Caco-2 (cell line): ENCODE results near the gene TMCC1. TPM values are rescaled to one million over a fixed set of nuclear protein-coding genes. Genes with fewer than 3 reads are reported as not detected.
"Not testable (repeated sequence)": the region's sequence is repeated elsewhere in the genome, so short reads cannot be mapped to it uniquely, and the experiment has no call there.

ENCODE experiments used
- BruUV-seq: library from RNA; stranded (reverse); fragments of 400-500 nt; replicated peaks from 2 replicates; lab custom pipeline; 2021; lab: Mats Ljungman, UMichigan
- CTCF ChIA-PET: fragments of 300-600 bp; sonication (Branson Sonifier 250); formaldehyde crosslinking; loops from one replicate; lab custom pipeline; 2022; ENCODE audit warnings: antibody characterized with exemption; lab: Charles Lee
- POLR2A ChIA-PET: fragments of 300-600 bp; sonication (Branson Sonifier 250); formaldehyde crosslinking; loops from one replicate; lab custom pipeline; 2022; ENCODE audit warnings: antibody characterized with exemption; lab: Charles Lee
- DNase-seq, 2 experiments: peaks; one replicate each; pipeline versions ENCODE4 v3.0.0 to v3.0.0-alpha.2; 2020 to 2022
- H3K27me3 ChIP-seq: replicated peaks from 2 replicates; pipeline ENCODE4 v1.6.0; 2011; ENCODE audit warnings: low read length; ENCODE audit not compliant: control insufficient read depth, insufficient read depth
- H3K36me3 ChIP-seq: 2 replicates; pipeline ENCODE4 v1.5.1; 2011; ENCODE audit warnings: low read length; ENCODE audit not compliant: control insufficient read depth, insufficient read depth
- H3K4me1 ChIP-seq: fragments of 250-450 bp; sonication (Bioruptor Pico); 2 replicates; pipeline ENCODE4 v1.5.1; 2020; ENCODE audit warnings: mild to moderate bottlenecking
- H3K4me3 ChIP-seq: 2 replicates; pipeline ENCODE4 v1.5.1; 2011; ENCODE audit warnings: low read depth, mild to moderate bottlenecking, control low read depth, low read length
- H3K9me3 ChIP-seq: fragments of 250-450 bp; sonication (Bioruptor Pico); 2 replicates; pipeline ENCODE4 v1.5.1; 2020; ENCODE audit warnings: mild to moderate bottlenecking, moderate library complexity
- H3K27ac Mint-ChIP-seq: one replicate; pipeline ENCODE4 v1.8.0; 2022; ENCODE audit warnings: mixed read lengths; ENCODE audit not compliant: unreplicated experiment
- H3K27me3 Mint-ChIP-seq: one replicate; pipeline ENCODE4 v1.8.0; 2022; ENCODE audit warnings: mixed read lengths; ENCODE audit not compliant: insufficient read depth, unreplicated experiment
- H3K36me3 Mint-ChIP-seq: one replicate; pipeline ENCODE4 v1.8.0; 2022; ENCODE audit warnings: mild to moderate bottlenecking, mixed read lengths; ENCODE audit not compliant: insufficient read depth, unreplicated experiment
- H3K4me1 Mint-ChIP-seq: one replicate; pipeline ENCODE4 v1.8.0; 2022; ENCODE audit warnings: low read depth, mixed read lengths; ENCODE audit not compliant: unreplicated experiment
- H3K4me3 Mint-ChIP-seq: one replicate; pipeline ENCODE4 v1.8.0; 2022; ENCODE audit warnings: mild to moderate bottlenecking, moderate library complexity, mixed read lengths; ENCODE audit not compliant: unreplicated experiment
- H3K9me3 Mint-ChIP-seq: one replicate; pipeline ENCODE4 v1.8.0; 2022; ENCODE audit warnings: mixed read lengths; ENCODE audit not compliant: unreplicated experiment
- intact Hi-C: fragments of 100-400 bp; cut with micrococcal nuclease; formaldehyde crosslinking; loops from one replicate; pipeline ENCODE4 v1.10.0; 2022; ENCODE audit not compliant: unreplicated experiment
- total RNA-seq: library from RNA; stranded (reverse); gene quantifications from 2 replicates; pipeline ENCODE4 v1.2.3, GENCODE V29; 2022
- TF ChIP-seq, protein P1 (sequence below), 2 experiments: fragments of 200-600 bp in 1 of 2; IDR thresholded peaks; 1 replicate in 1 of 2; 2 replicates in 1 of 2; pipeline versions ENCODE4 v1.5.1 to v1.8.0; 2011 to 2022; ENCODE audit warnings: antibody characterized with exemption in 1 of 2, control low read depth in 1 of 2, inconsistent platforms in 1 of 2, low read depth in 1 of 2, low read length in 1 of 2, mild to moderate bottlenecking in 1 of 2, moderate library complexity in 1 of 2; ENCODE audit not compliant: insufficient read depth in 1 of 2, severe bottlenecking in 1 of 2, unreplicated experiment in 1 of 2

TMCC1 gene
- total RNA-seq, 1 experiment from 2014 or later = 27.8 TPM

GRCh38 chr3:129645286-129645685 is 248.2 kb downstream of the TMCC1 start:
- Histone ChIP-seq H3K4me1 (peaks cover 52% of the 10 kb centered on the region), H3K4me3 (no peak overlapping the region), H3K36me3 (no peaks in the 10 kb centered on the region; the same call in 1 of the 2 replicates), H3K27me3 (no peaks in the 10 kb centered on the region), H3K9me3 (no peaks in the 10 kb centered on the region)
- H3K4me1 Mint-ChIP-seq = peaks cover 30% of the 10 kb centered on the region
- no peaks in the 10 kb centered on the region for H3K27me3 Mint-ChIP-seq
- H3K27ac Mint-ChIP-seq = peak overlapping the region; percentile 61
- POLR2A ChIA-PET = no interaction called here
- BruUV-seq = no TSS peak
- no peaks in the 10 kb centered on the region for H3K9me3 Mint-ChIP-seq
- no peak for DNase-seq
- intact Hi-C loops = loop anchor here (2.0 kb wide), 1 partner anchor 18 kb away; no protein-coding TSS in a partner anchor
- TF ChIP-seq, protein P1, sequence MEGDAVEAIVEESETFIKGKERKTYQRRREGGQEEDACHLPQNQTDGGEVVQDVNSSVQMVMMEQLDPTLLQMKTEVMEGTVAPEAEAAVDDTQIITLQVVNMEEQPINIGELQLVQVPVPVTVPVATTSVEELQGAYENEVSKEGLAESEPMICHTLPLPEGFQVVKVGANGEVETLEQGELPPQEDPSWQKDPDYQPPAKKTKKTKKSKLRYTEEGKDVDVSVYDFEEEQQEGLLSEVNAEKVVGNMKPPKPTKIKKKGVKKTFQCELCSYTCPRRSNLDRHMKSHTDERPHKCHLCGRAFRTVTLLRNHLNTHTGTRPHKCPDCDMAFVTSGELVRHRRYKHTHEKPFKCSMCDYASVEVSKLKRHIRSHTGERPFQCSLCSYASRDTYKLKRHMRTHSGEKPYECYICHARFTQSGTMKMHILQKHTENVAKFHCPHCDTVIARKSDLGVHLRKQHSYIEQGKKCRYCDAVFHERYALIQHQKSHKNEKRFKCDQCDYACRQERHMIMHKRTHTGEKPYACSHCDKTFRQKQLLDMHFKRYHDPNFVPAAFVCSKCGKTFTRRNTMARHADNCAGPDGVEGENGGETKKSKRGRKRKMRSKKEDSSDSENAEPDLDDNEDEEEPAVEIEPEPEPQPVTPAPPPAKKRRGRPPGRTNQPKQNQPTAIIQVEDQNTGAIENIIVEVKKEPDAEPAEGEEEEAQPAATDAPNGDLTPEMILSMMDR (IDR thresholded peaks at IDR 0.05; ENCODE audit: insufficient read depth in 1 of 2, low read depth in 1 of 2, low read length in 1 of 2, severe bottlenecking in 1 of 2, unreplicated experiment in 1 of 2) = no peak
- H3K4me3 Mint-ChIP-seq = peak overlapping the region; percentile 16
- CTCF ChIA-PET = no interaction called here
- H3K36me3 Mint-ChIP-seq = peaks cover 34% of the 10 kb centered on the region

- ChIA-PET CTCF (no interaction called here), POLR2A (no interaction called here)
- intact Hi-C loops = loop anchor here (2.0 kb wide), 1 partner anchor 18 kb away; no protein-coding TSS in a partner anchor
- no peaks in the 10 kb centered on the region for H3K9me3 ChIP-seq
- no TSS peak for BruUV-seq
- H3K4me3 ChIP-seq = no peak overlapping the region
- H3K36me3 ChIP-seq = no peaks in the 10 kb centered on the region; the same call in 1 of the 2 replicates
- no peaks in the 10 kb centered on the region for H3K27me3 ChIP-seq
- H3K4me1 ChIP-seq = peaks cover 47% of the 10 kb centered on the region
- peaks cover 26% of the 10 kb centered on the region for H3K4me1 Mint-ChIP-seq
- TF ChIP-seq, protein P1 (IDR thresholded peaks at IDR 0.05; ENCODE audit: insufficient read depth in 1 of 2, low read depth in 1 of 2, low read length in 1 of 2, severe bottlenecking in 1 of 2, unreplicated experiment in 1 of 2) = no peak
- H3K27me3 Mint-ChIP-seq = no peaks in the 10 kb centered on the region
- DNase-seq = peak in 1 of 2 experiments; percentile 64
- peak overlapping the region; percentile 16 for H3K4me3 Mint-ChIP-seq
- H3K27ac Mint-ChIP-seq = peak overlapping the region; percentile 61
- peaks cover 30% of the 10 kb centered on the region for H3K36me3 Mint-ChIP-seq
- no peaks in the 10 kb centered on the region for H3K9me3 Mint-ChIP-seq
These were observed 248.7 kb downstream of the TMCC1 start for GRCh38 chr3:129644836-129645235.

GRCh38 chr3:129641567-129642260 is 251.8 kb downstream of the TMCC1 start:
- peaks cover 22% of the 10 kb centered on the region for H3K4me1 Mint-ChIP-seq
- H3K27me3 ChIP-seq, H3K9me3 Mint-ChIP-seq, POLR2A ChIA-PET, H3K4me3 ChIP-seq, H3K9me3 ChIP-seq, H3K27me3 Mint-ChIP-seq, H3K36me3 ChIP-seq, intact Hi-C loops, CTCF ChIA-PET: not testable (repeated sequence)
- TSS peak; percentile 80 for BruUV-seq
- peaks cover 30% of the 10 kb centered on the region for H3K36me3 Mint-ChIP-seq
- H3K4me3 Mint-ChIP-seq = peak overlapping the region; percentile 71
- H3K4me1 ChIP-seq = peaks cover 47% of the 10 kb centered on the region
- peak overlapping the region; percentile 96 for H3K27ac Mint-ChIP-seq
- DNase-seq = peak; percentile 64 to 73

- H3K27me3 ChIP-seq, intact Hi-C loops, H3K27me3 Mint-ChIP-seq, H3K9me3 Mint-ChIP-seq, H3K9me3 ChIP-seq, POLR2A ChIA-PET, CTCF ChIA-PET, BruUV-seq, H3K36me3 ChIP-seq: not testable (repeated sequence)
- DNase-seq = peak; percentile 68 to 79
- peaks cover 17% of the 10 kb centered on the region for H3K4me1 Mint-ChIP-seq
- Histone ChIP-seq H3K4me1 (peaks cover 47% of the 10 kb centered on the region), H3K4me3 (peak overlapping the region; percentile 0; the same call in 1 of the 2 replicates)
- H3K27ac Mint-ChIP-seq = peak overlapping the region; percentile 96
- H3K4me3 Mint-ChIP-seq = peak overlapping the region; percentile 71
- H3K36me3 Mint-ChIP-seq = peaks cover 35% of the 10 kb centered on the region
These were observed 252.5 kb downstream of the TMCC1 start for GRCh38 chr3:129640985-129641384.
